ENCODE measurements around the gene MPPED1. TPM values are rescaled to one million over a fixed set of nuclear protein-coding genes. Genes with fewer than 3 reads are reported as not detected.

Gene MPPED1
- total and polyA plus RNA-seq, 2 experiments from 2014 or later, result 0.30 to 0.97 TPM

GRCh38 chr22:43470941-43471585, 59.2 kb downstream of the MPPED1 start:
- no peaks in the 10 kb centered on the region for H3K9me2 ChIP-seq (replicated peaks; ENCODE audit: insufficient read depth)
- TF ChIP-seq EZH2 (IDR thresholded peaks at IDR 0.05; ENCODE audit: borderline replicate concordance) (no peak), EZH2phosphoT487 (IDR thresholded peaks at IDR 0.05; ENCODE audit: low read depth, severe bottlenecking, unreplicated experiment) (no peak), CTCF (IDR thresholded peaks at IDR 0.05; ENCODE audit: poor library complexity) (no peak)
- H3K4me2 ChIP-seq, result no peak overlapping the region
- H3K27me3 ChIP-seq, result no peaks in the 10 kb centered on the region
- no peak overlapping the region for H3K27ac ChIP-seq
- WGBS (ENCODE audit: low lambda C conversion rate, missing lambda C conversion rate), result 94% methylated on average over 10 of the region's 10 CpGs
- H4K20me1 ChIP-seq (ENCODE audit: insufficient read depth, poor library complexity, severe bottlenecking), result no peaks in the 10 kb centered on the region
- H3K79me2 ChIP-seq, result no peaks in the 10 kb centered on the region
- no peak for DNase-seq (ENCODE audit: low spot score)
- H3K36me3 ChIP-seq (replicated peaks; ENCODE audit: insufficient read depth, low read depth), result no peaks in the 10 kb centered on the region
- H3K4me3 ChIP-seq, result no peak overlapping the region
- H2AFZ ChIP-seq, result no peak overlapping the region
- H3K4me1 ChIP-seq (ENCODE audit: insufficient read depth), result no peaks in the 10 kb centered on the region
- H3K9me3 ChIP-seq (ENCODE audit: low read depth), result no peaks in the 10 kb centered on the region

DNA sequence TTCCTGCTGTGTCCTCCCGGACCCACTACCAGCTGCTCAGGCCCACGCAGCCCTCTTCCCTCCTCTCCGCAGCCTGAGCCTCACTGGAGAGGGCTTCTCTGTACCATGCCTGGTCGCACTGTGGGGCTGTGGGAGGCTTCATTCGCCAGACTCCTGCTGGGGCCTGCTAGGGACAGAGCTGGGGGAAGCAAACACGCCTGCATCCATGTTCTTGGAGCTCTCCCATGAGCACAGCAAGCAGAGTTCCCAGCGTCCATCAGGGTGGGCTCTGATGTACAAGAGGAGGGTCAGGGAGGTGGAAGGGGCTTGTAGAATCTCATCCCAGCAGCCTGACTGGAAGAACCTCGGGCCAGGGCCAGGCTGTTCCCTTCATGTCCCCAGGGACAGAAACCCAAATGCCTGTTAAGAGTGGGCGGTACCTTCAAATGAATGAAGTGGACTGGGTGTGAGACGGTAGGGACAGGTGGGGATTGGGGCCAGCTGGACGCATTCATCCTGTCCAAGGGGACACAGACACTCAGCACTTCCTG, 59.9 kb downstream of the MPPED1 start:
- DNase-seq (ENCODE audit: low spot score), result no peak
- H3K4me1 ChIP-seq (ENCODE audit: insufficient read depth), result no peaks in the 10 kb centered on the region
- H3K27me3 ChIP-seq, result no peaks in the 10 kb centered on the region
- H3K4me3 ChIP-seq, result no peak overlapping the region
- H3K27ac ChIP-seq, result no peak overlapping the region
- no peaks in the 10 kb centered on the region for H3K9me3 ChIP-seq (ENCODE audit: low read depth)
- no peaks in the 10 kb centered on the region for H3K79me2 ChIP-seq
- H4K20me1 ChIP-seq (ENCODE audit: insufficient read depth, poor library complexity, severe bottlenecking), result no peaks in the 10 kb centered on the region
- no peak for TF ChIP-seq CTCF (IDR thresholded peaks at IDR 0.05; ENCODE audit: poor library complexity)
- no peak for TF ChIP-seq EZH2 (IDR thresholded peaks at IDR 0.05; ENCODE audit: borderline replicate concordance)
- TF ChIP-seq EZH2phosphoT487 (IDR thresholded peaks at IDR 0.05; ENCODE audit: low read depth, severe bottlenecking, unreplicated experiment), result no peak
- no peaks in the 10 kb centered on the region for H3K9me2 ChIP-seq (replicated peaks; ENCODE audit: insufficient read depth)
- no peak overlapping the region for H3K4me2 ChIP-seq
- no peak overlapping the region for H2AFZ ChIP-seq
- H3K36me3 ChIP-seq (replicated peaks; ENCODE audit: insufficient read depth, low read depth), result no peaks in the 10 kb centered on the region
- 90% methylated on average over 11 of the region's 11 CpGs for WGBS (ENCODE audit: low lambda C conversion rate, missing lambda C conversion rate)

GRCh38 chr22:43473031-43473430, 61.2 kb downstream of the MPPED1 start:
- DNase-seq (ENCODE audit: low spot score), result no peak
- Histone ChIP-seq H4K20me1 (ENCODE audit: insufficient read depth, poor library complexity, severe bottlenecking) (no peaks in the 10 kb centered on the region), H3K79me2 (no peaks in the 10 kb centered on the region), H3K9me3 (ENCODE audit: low read depth) (no peaks in the 10 kb centered on the region), H3K9me2 (replicated peaks; ENCODE audit: insufficient read depth) (no peaks in the 10 kb centered on the region), H3K4me2 (no peak overlapping the region), H3K36me3 (replicated peaks; ENCODE audit: insufficient read depth, low read depth) (no peaks in the 10 kb centered on the region), H3K4me1 (ENCODE audit: insufficient read depth) (no peaks in the 10 kb centered on the region), H3K27me3 (no peaks in the 10 kb centered on the region), H3K27ac (no peak overlapping the region), H2AFZ (no peak overlapping the region), H3K4me3 (no peak overlapping the region)
- WGBS (ENCODE audit: low lambda C conversion rate, missing lambda C conversion rate), result 84% methylated on average over 8 of the region's 8 CpGs
- TF ChIP-seq CTCF (IDR thresholded peaks at IDR 0.05; ENCODE audit: poor library complexity) (no peak), EZH2phosphoT487 (IDR thresholded peaks at IDR 0.05; ENCODE audit: low read depth, severe bottlenecking, unreplicated experiment) (no peak), EZH2 (IDR thresholded peaks at IDR 0.05; ENCODE audit: borderline replicate concordance) (no peak)

Measured in hepatocyte (in vitro differentiated cells).